Measurements from ENCODE around the gene LPP.

LPP gene

DNA sequence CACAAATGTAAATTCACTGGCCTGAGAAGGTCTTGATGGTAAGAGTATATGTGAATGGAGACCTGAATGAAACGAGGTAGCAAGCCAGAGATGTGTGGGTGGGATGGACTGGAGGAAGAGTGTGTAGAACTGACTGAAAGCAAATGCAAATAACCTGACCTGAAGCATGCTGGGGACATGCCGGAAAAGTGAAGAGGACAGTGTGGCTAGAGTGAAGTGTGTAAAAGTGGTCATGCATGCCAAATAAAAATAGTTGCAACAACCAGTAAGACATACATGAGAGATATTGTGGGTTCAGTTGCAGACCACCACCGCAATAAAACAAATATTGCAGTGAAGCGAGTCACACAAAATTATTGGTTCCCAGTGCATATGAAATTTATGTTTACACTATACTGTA, 82.3 kb downstream of the LPP start:
- intact Hi-C loops (cut with DNase I): no loop called here

DNA sequence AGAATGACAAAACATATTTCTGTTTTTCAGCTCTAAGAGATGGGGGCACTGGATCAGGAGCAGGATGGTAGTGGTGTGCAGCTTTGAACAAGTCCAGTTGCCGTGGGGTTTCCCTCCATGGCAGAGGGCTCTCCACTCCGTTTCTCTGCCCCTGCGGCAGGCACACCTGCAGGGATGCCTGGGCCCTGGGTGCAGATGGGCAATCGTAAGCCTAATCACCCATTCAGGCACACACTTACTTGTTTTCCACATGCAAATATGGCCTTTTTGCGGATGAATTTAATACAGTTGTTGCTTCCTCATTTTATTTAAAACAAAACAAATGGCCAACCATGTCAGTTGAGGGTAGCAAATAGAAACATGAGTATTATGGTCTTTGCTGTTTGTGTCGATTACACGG, 85.1 kb downstream of the LPP start:
- intact Hi-C loops (cut with DNase I): no loop called here
- no peak for DNase-seq

More for the DNA sequence above, 82.3 kb downstream of the LPP start:
- no peak for DNase-seq

DNA sequence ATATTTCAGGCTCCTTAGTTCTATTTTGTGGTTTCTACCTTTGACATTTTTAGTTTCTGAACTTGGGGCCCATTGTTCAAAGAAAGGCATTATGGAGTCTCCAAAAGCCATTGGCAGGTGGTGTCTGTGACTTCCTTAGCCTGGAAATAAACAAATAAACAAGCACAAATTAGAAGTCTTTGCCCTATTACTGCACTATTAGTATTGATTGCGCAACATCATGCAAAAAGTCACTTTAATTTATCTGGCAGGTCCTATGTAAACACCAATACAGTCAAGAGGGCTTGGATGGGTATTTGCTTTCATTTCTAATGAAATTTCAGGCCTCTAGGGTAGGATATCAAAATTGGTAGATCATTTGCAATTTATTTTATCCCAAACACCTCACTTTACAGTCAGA, 85.6 kb downstream of the LPP start:
- intact Hi-C loops (cut with DNase I): no loop called here
- no peak for DNase-seq

DNA sequence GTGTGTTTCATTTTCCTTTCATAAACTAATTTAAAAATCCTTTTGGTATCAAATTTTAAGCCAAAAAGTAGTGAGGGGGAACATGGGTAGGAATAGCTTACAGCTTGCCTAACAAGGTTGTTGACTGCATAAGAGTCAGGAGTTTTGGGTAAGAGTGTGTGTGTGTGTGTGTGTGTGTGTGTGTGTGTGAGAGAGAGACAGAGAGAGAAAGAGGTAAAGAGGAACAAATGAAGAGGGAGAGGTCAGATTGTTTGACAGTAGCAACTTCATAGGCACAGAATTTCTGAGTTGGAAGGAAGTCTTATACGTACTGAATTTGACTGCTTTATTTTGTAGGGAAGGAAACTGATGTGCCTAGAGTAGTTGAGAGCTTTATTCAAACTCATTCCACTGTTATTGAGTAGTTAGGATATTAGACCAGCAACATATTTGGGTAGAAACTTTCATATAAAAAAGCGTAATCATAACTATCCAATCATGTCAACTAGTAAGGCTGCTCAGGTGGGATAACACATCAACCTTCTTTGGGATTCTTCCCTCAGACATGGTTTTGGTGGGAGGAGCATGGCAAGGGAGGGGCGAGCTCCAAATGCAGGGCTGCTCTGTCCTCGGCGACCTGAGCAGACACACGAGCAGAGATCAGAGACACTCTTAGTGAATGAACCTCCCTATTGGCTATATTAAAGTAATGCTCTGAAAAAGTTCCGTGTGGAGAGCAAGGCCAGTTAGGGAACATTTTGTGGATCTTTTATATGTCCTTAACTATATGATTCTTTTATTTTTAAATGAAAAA, 86.4 kb downstream of the LPP start:
- intact Hi-C loops (cut with DNase I): no loop called here
- DNase-seq: no peak

DNA sequence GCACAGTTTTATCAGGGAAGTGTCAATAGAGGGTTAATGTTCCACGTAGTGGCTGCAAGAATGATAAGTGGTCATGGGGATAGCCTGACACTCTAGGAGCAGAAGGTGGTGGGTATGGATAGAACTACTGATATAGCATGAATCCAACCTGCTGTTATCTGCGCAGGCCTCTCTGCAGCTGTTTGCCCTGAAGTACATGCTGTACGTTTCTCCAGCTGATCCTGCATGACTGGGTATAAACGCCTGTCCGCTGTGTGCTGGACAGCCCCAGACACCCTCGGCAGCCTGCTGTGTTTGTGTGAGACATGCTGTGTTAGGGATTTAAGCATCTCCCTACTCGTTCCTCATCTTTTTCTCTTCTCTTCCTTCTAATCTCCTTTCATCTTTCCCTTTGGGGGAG, 87.1 kb downstream of the LPP start:
- peak in 29 of 42 donors; percentile 10 to 75 (median 43) for DNase-seq
- intact Hi-C loops (cut with DNase I): no loop called here

DNA sequence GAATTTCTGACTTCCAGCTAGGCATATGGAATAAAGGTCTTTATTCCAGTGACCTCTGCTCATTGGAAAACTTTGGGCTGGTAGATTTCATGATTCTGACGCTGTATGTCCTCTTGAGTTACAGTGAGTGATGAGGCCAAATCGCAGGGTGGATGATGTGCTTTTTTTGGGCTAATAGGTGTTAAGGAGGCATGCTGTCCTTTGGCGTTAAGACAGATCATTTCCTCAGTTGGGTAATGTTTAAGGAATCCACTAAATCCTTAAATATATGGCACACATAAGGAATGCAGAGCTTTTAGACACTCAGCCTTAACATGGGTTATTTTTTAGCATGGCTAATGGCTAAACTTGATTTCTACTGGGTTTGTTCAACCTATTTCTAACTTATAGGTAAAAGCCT, 87.9 kb downstream of the LPP start:
- DNase-seq: no peak
- intact Hi-C loops (cut with DNase I): no loop called here

DNA sequence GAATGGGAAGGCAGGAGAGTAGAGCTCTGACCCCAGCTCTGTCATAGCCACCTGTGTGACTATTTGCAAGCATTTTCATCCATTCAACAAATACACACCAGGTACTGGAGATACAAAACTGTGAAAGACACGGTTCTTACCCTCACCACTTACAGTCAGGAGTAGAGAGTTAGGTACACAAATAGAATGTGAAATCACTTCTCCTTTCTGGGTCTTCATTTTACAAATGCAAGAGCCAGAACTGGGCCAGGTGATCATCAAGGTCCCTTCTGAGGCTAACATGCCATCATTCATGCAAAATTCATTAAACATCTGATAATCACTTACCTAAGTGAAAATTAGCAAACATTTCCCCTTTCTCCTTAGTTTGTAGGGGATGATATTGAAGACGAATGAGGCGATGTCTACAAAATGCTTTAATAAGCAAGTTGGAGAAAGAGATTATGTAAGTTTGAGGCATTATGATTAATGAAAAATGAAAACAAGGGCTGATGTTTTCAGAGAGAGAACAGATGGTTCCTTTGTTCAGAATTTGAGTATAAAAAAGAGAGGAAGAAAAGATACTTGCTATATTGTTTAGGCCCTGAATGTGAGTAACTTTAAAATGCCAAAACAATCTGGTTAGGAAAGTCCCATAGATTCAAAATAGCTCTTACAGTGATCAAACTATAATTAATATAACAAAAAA, 88.6 kb downstream of the LPP start:
- intact Hi-C loops (cut with DNase I): no loop called here
- DNase-seq: no peak

DNA sequence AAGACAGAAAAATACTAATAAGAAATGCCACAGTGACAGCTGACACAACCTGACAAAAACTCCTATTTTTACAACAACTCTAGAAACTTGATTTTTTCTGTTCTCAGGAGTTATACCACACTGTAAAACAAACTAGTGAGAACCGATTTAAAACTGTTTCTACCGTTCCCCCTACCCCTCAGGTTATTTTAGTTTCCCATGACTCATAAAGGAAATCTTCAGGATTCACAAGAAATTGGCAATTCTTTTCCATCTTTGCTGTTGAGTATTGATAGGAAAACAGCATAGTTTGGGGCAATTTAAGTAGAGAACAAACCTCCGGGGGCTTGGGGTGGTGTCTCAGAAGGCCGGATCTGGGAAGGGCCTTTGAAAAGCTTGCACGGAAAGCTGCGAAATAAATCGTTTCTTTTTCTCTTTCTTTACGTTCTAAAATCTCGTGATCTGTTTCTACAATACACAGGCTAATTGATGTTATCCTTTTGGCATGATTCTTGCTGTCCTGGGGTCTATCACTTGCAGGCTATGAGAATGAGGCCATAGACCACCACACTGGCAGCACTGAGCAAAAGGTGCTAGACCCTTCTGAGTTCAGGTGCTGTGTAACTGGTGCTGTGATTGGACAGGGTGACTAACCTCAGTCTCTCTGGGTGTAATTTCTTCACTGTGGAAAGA, 89.3 kb downstream of the LPP start:
- no peak for DNase-seq
- intact Hi-C loops (cut with DNase I): no loop called here

DNA sequence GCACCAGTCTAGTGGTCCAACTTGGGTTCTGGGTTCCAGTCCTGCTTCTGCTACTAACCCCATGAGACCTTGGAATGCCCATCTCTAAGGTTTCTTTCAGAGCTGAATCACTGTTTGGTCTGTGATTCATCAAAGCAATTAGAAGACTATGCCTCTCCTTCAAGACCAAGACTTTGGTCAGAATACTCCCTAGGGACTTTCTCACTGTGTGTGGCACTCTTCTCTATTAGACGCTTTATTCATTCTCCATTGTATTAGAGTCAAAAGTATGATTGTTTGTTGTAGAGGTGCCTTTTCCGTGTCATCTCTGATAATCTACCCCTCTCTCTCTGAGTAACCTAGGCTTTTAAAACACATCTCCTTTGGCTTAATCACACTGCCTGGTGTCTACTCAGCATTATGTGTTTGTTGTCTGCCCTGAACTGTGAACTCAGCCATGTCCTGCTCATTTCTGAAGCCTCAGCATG, 90.5 kb downstream of the LPP start:
- intact Hi-C loops (cut with DNase I): no loop called here
- DNase-seq: no peak

DNA sequence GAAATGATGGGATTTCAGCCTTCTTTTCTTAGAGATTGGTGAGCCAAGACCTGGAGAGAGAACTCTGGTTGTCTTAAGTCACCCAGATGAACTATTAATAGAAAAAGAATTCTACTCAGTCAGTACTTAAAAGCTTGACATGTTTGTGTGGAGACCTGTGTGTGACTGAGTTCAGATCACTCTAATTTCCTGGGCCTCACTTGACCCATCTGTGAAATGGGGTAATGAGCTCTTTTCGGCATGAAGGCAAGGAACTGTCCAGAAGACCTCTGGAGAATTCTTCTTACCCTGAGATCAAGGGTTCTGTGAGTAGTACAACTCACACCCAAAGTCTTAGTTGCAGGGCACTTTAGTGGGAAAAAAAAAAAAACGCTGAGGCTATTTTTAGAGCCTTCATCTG, 92.9 kb downstream of the LPP start:
- intact Hi-C loops (cut with DNase I): no loop called here
- no peak for DNase-seq

DNA sequence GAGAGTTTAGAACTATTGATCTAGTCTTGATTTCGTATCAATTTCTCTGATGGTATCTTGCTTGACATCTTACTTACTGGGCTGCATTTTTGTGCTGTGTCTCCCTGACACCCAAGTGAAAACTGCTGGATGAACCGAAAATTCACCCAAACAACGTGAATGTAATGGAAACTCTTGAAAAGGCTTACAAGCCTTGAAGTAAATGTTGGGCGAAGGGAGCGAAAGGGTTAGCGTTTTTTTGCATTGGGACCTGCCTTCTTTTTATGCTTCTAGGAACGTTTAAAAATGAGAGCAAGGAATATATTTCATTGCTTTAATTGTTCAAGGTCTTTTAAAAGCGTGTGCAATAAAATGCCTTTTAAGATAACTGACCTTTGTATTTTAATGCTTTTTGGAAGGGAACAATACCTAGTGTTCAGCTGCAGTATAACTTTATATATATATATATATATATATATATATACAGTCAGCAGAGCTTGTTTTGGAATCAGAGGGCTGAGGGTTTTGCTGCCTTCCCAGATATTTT, 94.1 kb downstream of the LPP start:
- DNase-seq: no peak
- intact Hi-C loops (cut with DNase I): no loop called here

DNA sequence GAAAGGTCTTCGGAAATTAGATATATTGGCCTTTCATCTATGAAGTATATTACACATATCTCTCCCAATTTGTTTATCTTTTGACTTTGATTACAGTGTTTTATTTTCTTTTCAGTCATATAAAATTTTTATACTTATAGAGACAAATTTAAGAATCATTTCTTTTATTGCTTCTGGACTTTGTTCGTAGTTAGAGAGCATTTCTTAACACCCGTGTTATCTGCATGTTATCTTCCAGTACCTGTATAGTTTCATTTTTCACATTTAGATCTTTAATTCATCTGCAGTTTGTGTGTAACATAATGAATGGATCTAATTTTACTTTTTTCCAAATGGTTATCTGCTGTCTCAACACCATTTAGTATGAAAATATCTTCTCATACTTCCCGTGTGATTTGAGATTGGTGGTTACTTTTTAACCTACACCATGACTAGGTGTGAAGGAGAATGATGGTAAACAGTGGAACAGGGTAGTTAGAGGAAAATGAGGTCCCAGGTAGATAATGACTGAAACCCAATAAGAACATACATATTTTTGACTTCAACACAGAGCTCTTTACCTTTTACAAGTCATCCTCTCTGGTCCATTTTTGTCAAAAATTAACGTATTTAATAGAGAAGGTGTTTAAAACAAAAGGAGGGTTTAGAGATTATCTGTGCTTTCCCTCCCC, 99.3 kb downstream of the LPP start:
- intact Hi-C loops (cut with DNase I): no loop called here
- no peak for DNase-seq

DNA sequence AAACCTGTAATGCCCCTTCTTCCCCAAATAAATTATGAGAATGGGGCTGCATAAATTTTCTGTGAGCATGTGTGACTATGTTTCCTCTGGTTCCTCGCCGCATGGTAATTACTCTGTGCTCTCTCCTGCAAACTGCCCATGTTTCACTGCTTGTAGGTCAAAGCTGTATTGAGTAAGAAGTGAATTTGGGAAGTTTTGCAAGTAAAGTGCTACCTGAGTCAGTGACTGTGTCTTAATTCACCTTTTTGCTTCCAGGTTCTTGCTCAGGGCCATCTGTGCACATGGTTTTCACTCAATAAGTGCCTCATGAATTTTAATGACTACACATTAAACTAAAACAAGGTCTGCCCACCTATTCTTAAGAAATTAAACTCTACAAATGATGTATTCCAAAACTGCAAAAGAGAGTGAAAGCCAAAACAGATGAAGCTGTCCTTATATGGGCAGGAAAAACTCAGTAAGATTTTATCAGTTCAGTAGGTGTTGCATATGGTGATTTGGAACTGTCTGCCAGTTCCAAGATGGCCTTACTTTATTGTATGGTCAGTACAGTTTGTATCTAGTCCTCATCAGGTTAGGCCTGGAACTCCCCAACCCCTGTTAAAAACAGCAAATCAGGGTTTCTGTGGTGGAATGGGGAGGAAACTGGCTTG, 100.0 kb downstream of the LPP start:
- intact Hi-C loops (cut with DNase I): no loop called here
- DNase-seq: no peak

DNA sequence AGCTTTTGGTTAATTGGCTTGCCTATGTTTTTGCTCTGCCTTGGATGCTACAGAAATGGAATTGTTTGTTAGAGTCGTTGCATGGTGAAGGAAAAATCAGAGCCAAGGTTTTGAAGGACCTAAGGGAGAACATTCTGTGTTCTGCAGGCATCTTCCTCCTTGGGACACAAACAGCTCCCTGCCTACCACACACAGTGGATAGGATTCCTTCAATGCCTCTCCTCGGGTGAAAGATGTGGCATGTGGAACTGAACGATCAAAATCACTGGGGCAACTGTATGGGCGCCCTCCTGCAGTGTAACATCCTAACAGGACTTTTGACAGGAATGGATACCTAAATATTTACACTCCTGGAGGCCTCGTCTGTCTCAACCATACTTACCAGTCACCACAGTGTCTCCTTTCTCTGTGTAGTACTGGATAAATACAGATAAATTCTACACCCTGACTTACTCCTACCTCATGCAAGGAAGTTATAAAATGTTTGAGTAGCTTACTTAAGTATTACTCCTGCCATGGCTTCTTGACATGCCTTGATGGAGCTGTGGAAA, 100.6 kb downstream of the LPP start:
- no peak for DNase-seq
- intact Hi-C loops (cut with DNase I): no loop called here

DNA sequence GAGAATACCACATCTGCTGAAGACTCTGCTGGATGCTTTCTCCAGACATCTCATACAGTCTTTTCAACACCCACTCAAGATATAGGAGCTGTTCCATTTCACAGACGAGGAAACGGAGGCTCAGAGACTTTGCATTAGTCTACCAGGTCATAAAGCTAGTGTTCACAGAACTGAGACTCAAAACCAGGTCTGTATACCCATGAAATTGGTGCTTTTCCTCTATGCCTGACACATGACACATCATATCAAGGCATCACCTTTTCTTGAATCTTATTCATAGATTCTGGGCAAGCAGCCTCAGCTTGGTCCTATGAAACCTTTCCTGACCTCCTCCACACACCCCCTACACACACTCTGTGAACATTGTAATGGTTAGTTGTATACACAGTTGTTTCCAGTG, 101.2 kb downstream of the LPP start:
- DNase-seq: no peak
- intact Hi-C loops (cut with DNase I): no loop called here

DNA sequence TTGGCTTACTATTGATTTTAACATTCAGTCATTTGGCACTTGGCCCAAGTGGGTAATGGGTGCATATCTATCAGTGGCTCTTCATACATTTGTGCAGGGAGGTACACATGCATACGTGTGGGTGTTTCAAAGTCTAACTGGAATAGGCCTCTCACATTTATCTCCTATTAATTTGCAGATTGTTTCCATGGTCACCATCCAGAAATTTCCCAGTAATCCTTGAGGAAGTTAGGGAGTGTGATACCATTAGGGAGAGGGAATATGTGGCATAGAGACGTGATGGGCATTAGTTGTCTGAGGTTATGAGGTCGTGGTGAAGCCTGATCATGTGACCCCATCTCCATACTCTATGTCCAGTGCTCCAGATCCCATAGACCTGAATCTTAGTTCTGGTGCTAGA, 102.8 kb downstream of the LPP start:
- DNase-seq: no peak

DNA sequence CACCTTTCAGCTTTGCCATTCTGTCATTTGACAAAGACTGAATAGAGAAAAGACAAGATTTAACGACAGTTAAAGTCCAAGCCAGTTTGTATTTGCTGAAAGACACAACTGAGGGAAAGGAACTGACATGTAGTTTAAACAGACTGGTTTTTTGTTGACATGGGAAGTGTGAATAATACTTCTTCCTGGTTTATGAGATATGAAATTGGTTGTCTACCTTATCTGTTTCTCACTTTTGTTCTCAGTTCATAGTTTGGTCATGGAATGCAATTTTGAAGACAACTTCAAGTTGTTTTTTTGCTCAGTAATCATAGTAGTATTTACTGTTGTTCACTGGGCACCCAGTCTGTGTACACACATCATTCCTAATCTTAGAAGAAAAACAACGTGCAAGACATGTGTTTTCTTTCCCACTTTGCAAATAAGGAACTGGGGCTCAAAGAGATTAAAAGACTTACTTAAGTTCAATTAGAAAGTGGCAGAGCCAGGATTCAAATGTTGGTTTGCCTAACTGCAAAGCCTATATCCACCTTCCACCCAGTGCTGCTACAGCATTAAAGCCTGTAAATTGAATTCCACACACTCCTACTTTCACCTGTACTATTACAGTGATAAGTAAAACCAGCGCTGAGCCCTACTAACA, 103.5 kb downstream of the LPP start:
- DNase-seq: no peak

More for the DNA sequence above, 102.8 kb downstream of the LPP start:
- intact Hi-C loops (cut with DNase I): no loop called here

DNA sequence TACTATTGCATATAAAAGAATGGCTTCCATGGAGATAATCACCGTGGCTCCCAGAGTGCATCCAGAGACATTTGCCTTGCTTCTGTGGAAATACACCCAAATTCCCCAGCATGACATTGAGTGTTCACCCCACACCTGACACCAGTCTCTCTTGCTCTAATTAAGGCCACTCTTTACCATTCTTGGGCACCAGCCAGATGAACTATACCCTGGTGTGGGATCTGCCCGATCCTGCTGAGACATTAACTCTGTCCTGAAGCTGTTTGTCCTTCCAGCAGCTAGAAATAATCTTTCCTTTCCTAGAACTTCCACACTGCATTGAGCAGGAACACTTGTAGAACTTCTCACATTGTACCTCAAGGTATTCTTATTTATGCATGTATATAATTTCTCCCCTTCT, 105.2 kb downstream of the LPP start:
- intact Hi-C loops (cut with DNase I): no loop called here
- DNase-seq: no peak

More for the DNA sequence above, 103.5 kb downstream of the LPP start:
- intact Hi-C loops (cut with DNase I): no loop called here

Data from head of caudate nucleus (tissue), 42 donors.